Neural crest cell (in vitro differentiated cells): ENCODE data around the gene CALB2. TPM values are rescaled to one million over a fixed set of nuclear protein-coding genes. Genes with fewer than 3 reads are reported as not detected.
"Not testable (repeated sequence)": the region's sequence is repeated elsewhere in the genome, so short reads cannot be mapped to it uniquely, and the experiment has no call there.

Experiments used
- DNase-seq: peaks from one replicate; pipeline ENCODE4 v3.0.0; 2021; ENCODE audit warnings: low read depth, mixed read lengths, low spot score
- H3K27ac Mint-ChIP-seq: one replicate; pipeline ENCODE4 v1.8.0; 2021; ENCODE audit warnings: mild to moderate bottlenecking, mixed read lengths; ENCODE audit not compliant: unreplicated experiment
- H3K27me3 Mint-ChIP-seq: 2 replicates; pipeline ENCODE4 v1.8.0; 2021; ENCODE audit warnings: low read depth, mild to moderate bottlenecking, mixed read lengths
- H3K36me3 Mint-ChIP-seq: 2 replicates; pipeline ENCODE4 v1.8.0; 2021; ENCODE audit warnings: low read depth, mild to moderate bottlenecking, mixed read lengths
- H3K4me1 Mint-ChIP-seq: 2 replicates; pipeline ENCODE4 v1.8.0; 2021; ENCODE audit warnings: mixed read lengths
- H3K4me3 Mint-ChIP-seq: one replicate; pipeline ENCODE4 v1.8.0; 2021; ENCODE audit warnings: mild to moderate bottlenecking, mixed read lengths
- H3K9me3 Mint-ChIP-seq: 2 replicates; pipeline ENCODE4 v1.8.0; 2021; ENCODE audit warnings: mixed read lengths
- CTCF ChIP-seq: fragments of 200-600 bp; sonication (generic); conservative IDR thresholded peaks from 2 replicates; pipeline ENCODE4 v1.5.0; 2021; ENCODE audit warnings: antibody characterized with exemption, mild to moderate bottlenecking
- long read RNA-seq: library from polyadenylated mRNA; unstranded; transcript quantifications from one replicate; pipeline ENCODE4 v2.0.0, GENCODE V29; 2020
- total RNA-seq: library from RNA; stranded (reverse); gene quantifications from 2 replicates; pipeline ENCODE4 v1.2.1, GENCODE V29; 2021

Gene CALB2
- not detected in 2 replicates for total RNA-seq
- long read RNA-seq = 0 reads

- Mint-ChIP-seq H3K9me3 (no peaks in the 10 kb centered on the region), H3K27ac (no peak within 1 kb of the TSS), H3K27me3 (peaks cover 72% of the 10 kb centered on the region), H3K4me3 (no peak within 1 kb of the TSS), H3K36me3 (no peaks in the 10 kb centered on the region), H3K4me1 (peaks cover 4% of the 10 kb centered on the region)
- TF ChIP-seq CTCF = peak; percentile 98
- peak; percentile 78 for DNase-seq
Observed at GRCh38 chr16:71358464-71358998, at the start of gene CALB2. TSS of gene CALB2 (plus strand) at chr16:71358723. CDS start at chr16:71358793, 70 bp downstream.

GRCh38 chr16:71311553-71312158 is 46.9 kb upstream of the CALB2 start:
- no peak overlapping the region for H3K4me3 Mint-ChIP-seq
- H3K4me1 Mint-ChIP-seq = no peaks in the 10 kb centered on the region
- H3K9me3 Mint-ChIP-seq = no peaks in the 10 kb centered on the region
- peak; percentile 89 for TF ChIP-seq CTCF
- DNase-seq = peak; percentile 51
- H3K27ac Mint-ChIP-seq = no peak overlapping the region
- no peaks in the 10 kb centered on the region for H3K36me3 Mint-ChIP-seq
- H3K27me3 Mint-ChIP-seq = peaks cover 80% of the 10 kb centered on the region

- not testable (repeated sequence) for H3K4me3 Mint-ChIP-seq, H3K9me3 Mint-ChIP-seq, DNase-seq, H3K27ac Mint-ChIP-seq, H3K4me1 Mint-ChIP-seq, H3K36me3 Mint-ChIP-seq
- H3K27me3 Mint-ChIP-seq = peaks cover 76% of the 10 kb centered on the region
Observed at GRCh38 chr16:71313591-71313990, 44.9 kb upstream of the CALB2 start.

- TF ChIP-seq CTCF = no peak
- H3K36me3 Mint-ChIP-seq = no peaks in the 10 kb centered on the region
- H3K4me3 Mint-ChIP-seq = no peak overlapping the region
- H3K4me1 Mint-ChIP-seq = no peaks in the 10 kb centered on the region
- H3K9me3 Mint-ChIP-seq = no peaks in the 10 kb centered on the region
- H3K27me3 Mint-ChIP-seq = peaks cover 70% of the 10 kb centered on the region
- DNase-seq = no peak
- H3K27ac Mint-ChIP-seq = no peak overlapping the region
Observed at GRCh38 chr16:71315269-71315668, 43.3 kb upstream of the CALB2 start.

GRCh38 chr16:71319999-71320398 is 38.5 kb upstream of the CALB2 start:
- H3K36me3 Mint-ChIP-seq = no peaks in the 10 kb centered on the region
- no peak for DNase-seq
- H3K27me3 Mint-ChIP-seq = peaks cover 55% of the 10 kb centered on the region
- no peaks in the 10 kb centered on the region for H3K4me1 Mint-ChIP-seq
- no peak overlapping the region for H3K27ac Mint-ChIP-seq
- H3K9me3 Mint-ChIP-seq = no peaks in the 10 kb centered on the region
- no peak overlapping the region for H3K4me3 Mint-ChIP-seq
- no peak for TF ChIP-seq CTCF

GRCh38 chr16:71327720-71328119 is 30.8 kb upstream of the CALB2 start:
- H3K4me3 Mint-ChIP-seq = no peak overlapping the region
- peaks cover 6% of the 10 kb centered on the region for H3K9me3 Mint-ChIP-seq
- no peak overlapping the region for H3K27ac Mint-ChIP-seq
- H3K36me3 Mint-ChIP-seq = no peaks in the 10 kb centered on the region
- TF ChIP-seq CTCF = no peak
- no peaks in the 10 kb centered on the region for H3K4me1 Mint-ChIP-seq
- peaks cover 45% of the 10 kb centered on the region for H3K27me3 Mint-ChIP-seq
- no peak for DNase-seq
